ENCODE measurements around the gene SAMD11.

The SAMD11 gene

DNA sequence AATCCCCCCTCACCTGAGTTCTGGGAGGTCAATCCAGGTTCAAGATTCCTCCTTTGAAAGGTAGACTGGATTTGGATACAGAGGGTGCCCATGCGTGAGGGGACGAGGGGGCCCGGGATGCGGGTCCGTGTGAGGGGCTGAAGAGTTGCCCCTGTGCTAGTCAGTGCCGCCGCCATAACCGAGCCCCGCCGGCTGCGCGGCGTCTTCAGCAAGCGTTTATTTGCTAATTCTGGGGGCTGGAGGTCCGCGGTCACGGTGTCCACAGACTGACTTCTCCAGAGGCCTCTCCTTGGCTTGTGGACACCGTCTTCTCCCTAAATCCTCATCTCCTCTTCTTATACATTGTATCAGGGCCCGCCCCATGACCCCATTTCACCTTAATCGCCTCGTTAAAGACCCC lies 20.9 kb upstream of the SAMD11 start:
- peak; percentile 3 for DNase-seq (ENCODE audit: extremely low spot score)
- CTCF ChIA-PET = interaction anchor here (1.1 to 4.4 kb wide), 5 partner anchors 10 to 41 kb away, joined by 3 to 34 read pairs (median 3); no protein-coding TSS in a partner anchor
- POLR2A ChIA-PET = no interaction called here
- TF ChIP-seq, protein P1, sequence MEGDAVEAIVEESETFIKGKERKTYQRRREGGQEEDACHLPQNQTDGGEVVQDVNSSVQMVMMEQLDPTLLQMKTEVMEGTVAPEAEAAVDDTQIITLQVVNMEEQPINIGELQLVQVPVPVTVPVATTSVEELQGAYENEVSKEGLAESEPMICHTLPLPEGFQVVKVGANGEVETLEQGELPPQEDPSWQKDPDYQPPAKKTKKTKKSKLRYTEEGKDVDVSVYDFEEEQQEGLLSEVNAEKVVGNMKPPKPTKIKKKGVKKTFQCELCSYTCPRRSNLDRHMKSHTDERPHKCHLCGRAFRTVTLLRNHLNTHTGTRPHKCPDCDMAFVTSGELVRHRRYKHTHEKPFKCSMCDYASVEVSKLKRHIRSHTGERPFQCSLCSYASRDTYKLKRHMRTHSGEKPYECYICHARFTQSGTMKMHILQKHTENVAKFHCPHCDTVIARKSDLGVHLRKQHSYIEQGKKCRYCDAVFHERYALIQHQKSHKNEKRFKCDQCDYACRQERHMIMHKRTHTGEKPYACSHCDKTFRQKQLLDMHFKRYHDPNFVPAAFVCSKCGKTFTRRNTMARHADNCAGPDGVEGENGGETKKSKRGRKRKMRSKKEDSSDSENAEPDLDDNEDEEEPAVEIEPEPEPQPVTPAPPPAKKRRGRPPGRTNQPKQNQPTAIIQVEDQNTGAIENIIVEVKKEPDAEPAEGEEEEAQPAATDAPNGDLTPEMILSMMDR (IDR thresholded peaks at IDR 0.05; ENCODE audit: control extremely low read depth, extremely low read depth, low read depth, missing control alignments) = no peak

DNA sequence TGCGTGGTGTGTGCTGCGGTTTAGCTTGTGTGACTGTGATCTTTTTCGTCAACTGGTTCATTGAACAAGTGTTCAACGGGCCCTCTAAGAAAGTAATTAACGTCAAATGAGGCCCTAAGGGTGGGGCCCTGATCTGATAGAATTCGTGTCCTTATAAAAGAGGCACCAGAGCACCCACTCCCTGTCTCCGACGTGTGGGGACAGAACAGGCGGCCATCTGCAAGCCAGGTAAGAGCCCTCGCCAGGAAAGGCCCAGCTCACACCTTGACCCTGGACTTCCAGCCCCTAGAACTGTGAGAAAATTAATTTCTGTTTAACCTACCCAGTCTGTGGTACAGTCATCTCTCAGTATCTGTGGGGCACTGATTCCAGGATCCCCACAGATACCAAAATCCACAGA lies 20.4 kb upstream of the SAMD11 start:
- peak; percentile 2 for DNase-seq (ENCODE audit: extremely low spot score)
- POLR2A ChIA-PET = no interaction called here
- CTCF ChIA-PET = interaction anchor here (1.1 to 4.4 kb wide), 4 partner anchors 9 to 40 kb away, joined by 3 to 34 read pairs (median 3); no protein-coding TSS in a partner anchor
- TF ChIP-seq, protein P1 (IDR thresholded peaks at IDR 0.05; ENCODE audit: control extremely low read depth, extremely low read depth, low read depth, missing control alignments) = no peak

DNA sequence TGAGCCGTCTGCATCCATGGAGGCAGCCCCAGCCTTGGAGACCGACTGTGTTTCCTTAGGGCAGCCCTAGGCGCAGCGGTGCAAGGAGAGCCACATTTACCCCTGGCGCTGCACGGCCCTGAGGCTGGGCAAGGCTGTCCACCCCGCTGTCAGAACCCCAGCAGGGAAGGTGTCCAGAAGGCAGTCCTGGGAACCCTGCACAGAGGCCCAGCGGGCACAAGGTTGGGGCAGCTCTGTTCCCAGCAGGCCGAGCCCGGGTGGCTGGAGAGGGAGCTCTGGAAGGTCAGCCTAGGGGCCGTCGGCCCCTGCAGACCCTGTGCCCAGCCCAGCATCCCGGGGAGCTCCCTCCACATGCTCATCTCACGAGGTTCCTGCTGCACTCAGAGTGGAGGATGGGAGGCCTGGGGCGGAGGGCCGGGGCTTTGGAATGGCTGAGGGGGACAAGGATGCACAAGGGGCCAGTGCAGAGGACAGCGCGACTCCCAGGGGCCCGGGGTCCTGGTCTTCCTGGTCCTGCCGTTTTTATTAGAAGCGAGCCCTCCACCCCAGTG lies 19.9 kb upstream of the SAMD11 start:
- ChIA-PET CTCF (interaction anchor here (1.1 to 4.4 kb wide), 6 partner anchors 9 to 40 kb away, joined by 3 to 34 read pairs (median 7); no protein-coding TSS in a partner anchor), POLR2A (no interaction called here)
- TF ChIP-seq, protein P1 (IDR thresholded peaks at IDR 0.05; ENCODE audit: control extremely low read depth, extremely low read depth, low read depth, missing control alignments) = no peak
- DNase-seq (ENCODE audit: extremely low spot score) = peak; percentile 22

DNA sequence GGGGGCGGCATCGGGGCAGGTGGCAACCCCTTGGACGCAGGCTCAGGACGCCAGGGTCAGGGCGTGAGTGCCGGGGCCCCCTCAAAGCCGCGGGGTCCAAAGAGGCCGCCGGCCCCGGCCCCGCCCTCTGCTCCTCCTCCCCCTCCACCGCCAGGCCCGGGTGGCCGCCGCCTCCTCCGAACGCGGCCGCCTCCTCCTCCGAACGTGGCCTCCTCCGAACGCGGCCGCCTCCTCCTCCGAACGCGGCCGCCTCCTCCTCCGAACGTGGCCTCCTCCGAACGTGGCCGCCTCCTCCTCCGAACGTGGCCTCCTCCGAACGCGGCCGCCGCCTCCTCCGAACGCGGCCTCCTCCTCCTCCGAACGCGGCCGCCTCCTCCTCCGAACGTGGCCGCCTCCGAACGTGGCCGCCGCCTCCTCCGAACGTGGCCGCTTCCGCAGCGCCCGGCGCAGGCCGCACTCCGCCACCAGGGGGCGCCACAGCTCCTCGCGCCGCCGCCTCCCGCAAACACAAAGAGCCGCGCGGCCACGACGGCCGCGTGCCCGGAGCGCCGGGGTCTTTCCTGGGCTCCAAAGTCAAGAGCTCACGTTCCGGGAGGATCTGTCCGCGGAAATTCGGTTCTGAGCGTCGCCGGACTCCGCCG lies 19.3 kb upstream of the SAMD11 start:
- ChIA-PET CTCF (interaction anchor here (0.6 to 4.4 kb wide), 17 partner anchors 8 to 126 kb away, joined by 3 to 34 read pairs (median 5); no protein-coding TSS in a partner anchor), POLR2A (no interaction called here)
- TF ChIP-seq, protein P1 (IDR thresholded peaks at IDR 0.05; ENCODE audit: control extremely low read depth, extremely low read depth, low read depth, missing control alignments) = peak; percentile 95
- peak; percentile 91 for DNase-seq (ENCODE audit: extremely low spot score)

DNA sequence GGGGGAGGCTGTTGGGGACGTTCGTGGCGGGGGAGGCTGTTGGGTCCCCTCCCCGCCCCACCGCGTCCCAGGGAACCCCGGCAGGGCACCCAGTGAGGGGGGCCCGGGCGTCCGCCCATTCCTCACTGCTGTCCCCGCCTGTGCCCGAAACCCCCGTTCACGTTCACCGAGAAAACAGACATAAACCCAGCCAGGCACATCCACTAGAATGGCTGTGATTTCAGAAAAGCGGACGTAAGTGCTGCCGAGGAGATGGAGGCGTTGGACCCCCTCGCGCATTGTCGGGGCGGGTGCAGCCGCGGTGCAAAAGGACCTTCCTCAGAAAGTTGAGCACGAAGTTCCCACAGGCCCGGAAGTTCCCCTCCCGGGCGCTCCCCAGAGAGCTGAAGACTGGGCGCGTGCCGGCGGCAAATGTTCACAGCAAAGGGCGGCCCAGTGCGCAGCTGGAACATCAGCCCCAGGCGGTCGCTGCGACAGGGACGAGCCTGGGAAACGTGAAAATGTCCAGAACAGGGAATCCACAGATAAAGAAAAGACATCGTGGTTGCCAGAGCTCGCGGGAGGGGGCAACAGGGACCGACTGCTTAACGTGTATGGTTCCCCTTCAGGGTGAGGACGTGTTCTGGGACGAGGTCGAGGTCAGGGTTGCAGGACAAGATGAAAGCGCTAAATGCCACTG lies 18.5 kb upstream of the SAMD11 start:
- TF ChIP-seq, protein P1 (IDR thresholded peaks at IDR 0.05; ENCODE audit: control extremely low read depth, extremely low read depth, low read depth, missing control alignments) = no peak
- ChIA-PET POLR2A (no interaction called here), CTCF (interaction anchor here (0.6 to 4.4 kb wide), 18 partner anchors 10 to 127 kb away, joined by 3 to 34 read pairs (median 4); no protein-coding TSS in a partner anchor)
- DNase-seq (ENCODE audit: extremely low spot score) = peak; percentile 71

DNA sequence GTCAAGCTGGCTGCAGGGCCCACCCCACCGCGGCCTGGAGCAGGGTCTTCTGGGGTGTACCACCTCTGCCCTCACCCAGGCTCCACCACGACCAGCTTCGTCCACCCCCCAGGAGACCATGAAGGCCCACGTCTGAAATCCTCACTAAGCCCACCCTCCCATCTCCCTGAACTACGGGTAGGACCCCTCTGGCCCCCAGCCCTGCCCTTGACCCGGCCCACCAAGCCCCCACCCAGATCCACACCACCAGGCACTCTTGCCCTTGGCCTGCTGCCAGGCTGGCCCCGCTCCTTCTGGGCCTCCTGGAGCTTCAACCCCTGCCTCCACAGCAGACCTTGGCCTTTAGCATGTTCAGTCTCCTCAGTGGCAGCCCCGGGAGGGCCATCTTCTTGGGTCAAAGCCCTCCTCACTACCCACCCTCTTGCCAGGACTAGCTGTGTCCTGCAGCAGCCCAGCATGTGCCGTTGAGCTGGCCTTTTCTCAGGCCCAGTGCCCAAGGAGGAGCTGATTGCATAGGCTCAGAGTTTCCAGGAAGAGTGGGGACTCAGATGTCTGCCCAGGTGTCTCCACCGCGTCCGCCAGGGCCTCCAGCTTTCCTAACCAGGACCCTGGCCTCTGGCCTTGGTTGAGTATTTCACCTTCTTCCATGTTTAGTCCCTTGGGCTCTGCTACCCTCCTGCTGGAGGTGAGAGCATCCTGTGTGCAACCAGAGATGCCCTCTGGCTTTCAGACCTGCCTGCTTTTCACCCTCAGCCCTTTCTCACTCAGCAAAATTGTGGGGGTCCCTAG lies 17.7 kb upstream of the SAMD11 start:
- TF ChIP-seq, protein P1 (IDR thresholded peaks at IDR 0.05; ENCODE audit: control extremely low read depth, extremely low read depth, low read depth, missing control alignments) = no peak
- CTCF ChIA-PET = interaction anchor here (1.1 to 4.4 kb wide), 11 partner anchors 9 to 159 kb away, joined by 3 to 34 read pairs (median 8); no protein-coding TSS in a partner anchor
- DNase-seq (ENCODE audit: extremely low spot score) = no peak
- POLR2A ChIA-PET = no interaction called here
